NAMALWA (cell line): ENCODE measurements around the gene PAIP2.

Experiments
- DNase-seq: peaks from one replicate; pipeline ENCODE4 v3.0.0-alpha.2; 2015; ENCODE audit warnings: low spot score

PAIP2 gene

DNA sequence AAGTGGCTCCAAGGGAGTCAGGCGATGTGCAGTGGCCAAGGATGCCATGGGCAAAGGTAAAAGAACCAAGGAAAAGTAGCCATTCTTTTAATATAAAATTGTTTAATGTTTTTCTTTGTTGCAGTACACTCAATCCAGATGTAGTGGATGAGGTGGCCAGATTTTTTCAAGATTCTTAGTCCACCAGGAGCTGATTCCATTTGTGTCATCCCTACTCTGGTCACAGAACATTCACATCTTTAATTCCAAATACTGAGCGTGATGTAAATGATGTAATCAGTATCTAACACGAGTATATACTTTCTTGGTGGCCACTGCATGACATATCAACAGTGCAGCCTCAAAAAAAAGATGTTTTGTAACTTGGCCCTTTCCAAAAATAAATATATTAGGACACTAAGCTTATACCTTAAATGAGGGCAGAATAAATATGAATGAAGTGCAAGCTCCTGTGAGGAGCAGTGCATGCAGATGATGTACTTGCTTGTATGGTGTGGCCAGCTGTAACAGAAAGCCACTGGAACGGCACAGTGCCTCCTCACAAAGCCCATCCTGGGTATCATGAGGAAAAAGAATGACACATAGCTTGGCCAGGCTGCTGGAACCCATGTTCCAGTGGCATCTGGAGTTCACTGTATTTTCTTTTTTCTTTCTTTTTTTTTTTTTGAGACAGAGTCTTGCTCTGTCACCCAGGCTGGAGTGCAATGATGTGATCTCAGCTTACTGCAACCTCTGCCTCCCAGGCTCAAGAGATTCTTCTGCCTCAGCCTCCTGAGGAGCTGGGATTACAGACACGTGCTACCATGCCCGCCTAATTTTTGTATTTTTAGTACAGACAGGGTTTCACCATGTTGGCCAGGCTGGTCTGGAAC, 68.7 kb downstream of the PAIP2 start:
- DNase-seq: no peak

- DNase-seq: no peak
These were observed 69.6 kb downstream of the PAIP2 start for GRCh38 chr5:139410993-139411828.

- DNase-seq: no peak
These were observed 71.5 kb downstream of the PAIP2 start for GRCh38 chr5:139413153-139413552.

DNA sequence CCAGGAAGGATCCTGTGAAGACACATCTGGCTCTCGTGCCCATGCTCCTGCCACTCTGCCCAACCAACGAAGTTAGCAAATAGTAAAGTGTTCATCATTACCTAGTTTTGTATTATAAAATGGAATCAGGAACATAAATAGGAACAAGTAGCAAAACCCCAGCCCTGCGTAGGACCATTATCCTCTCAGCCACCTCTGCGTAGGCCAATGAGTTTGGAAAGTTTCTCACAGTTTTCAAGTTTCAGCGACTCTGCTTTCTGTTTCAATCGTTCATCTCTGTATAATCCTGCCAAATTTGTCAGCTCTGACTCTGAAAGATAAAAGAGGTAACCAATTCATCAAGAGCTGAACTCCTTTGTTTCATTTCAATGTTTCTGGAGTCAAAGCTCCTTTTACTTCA, 72.3 kb downstream of the PAIP2 start:
- DNase-seq: no peak

DNA sequence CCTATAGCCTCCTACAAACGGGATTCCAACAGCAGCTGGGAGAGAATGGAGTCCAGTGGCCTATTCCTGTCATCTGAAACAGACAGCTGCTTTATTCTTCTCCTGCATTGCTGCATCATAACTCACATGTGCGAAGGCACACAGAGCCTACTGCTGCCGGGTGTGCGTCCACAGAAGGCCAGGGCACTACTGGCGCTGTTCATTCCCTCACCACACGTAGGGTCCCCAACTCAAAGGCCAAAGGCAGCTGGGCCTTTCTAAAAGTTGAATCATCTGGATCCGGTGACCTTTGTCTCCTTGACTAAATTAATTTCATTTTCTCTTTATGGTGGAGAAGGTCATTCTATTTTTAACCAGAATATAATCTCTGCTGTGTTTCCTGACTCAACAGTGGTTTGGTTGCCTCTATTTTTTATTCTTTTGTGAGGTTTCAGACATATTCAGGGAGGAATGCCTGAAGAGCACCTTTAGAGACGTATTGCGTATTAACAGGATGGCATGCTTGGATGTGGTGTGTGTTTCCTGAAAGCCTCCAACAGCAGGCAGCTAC, 73.0 kb downstream of the PAIP2 start:
- no peak for DNase-seq

GRCh38 chr5:139415221-139415861, 73.7 kb downstream of the PAIP2 start:
- DNase-seq: no peak

DNA sequence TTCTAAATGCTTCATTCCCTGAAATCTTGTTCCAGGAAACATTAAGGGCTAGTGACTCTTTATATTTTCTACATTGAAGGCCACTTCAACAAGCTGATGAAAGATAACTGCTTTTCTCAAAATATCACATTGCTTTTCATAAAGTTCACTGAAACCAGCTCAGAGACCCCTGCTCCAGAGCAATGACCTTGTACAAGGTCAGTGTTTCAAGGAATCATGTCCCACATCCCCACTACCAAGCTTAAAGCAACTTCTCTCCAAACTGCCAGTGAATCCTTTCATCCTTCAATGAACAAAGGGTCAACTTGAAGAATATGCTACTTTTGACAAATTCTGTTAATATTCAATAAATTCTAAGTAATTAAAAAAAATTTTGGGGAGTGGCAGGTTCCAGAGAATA, 74.2 kb downstream of the PAIP2 start:
- no peak for DNase-seq

GRCh38 chr5:139416651-139417050, 75.0 kb downstream of the PAIP2 start:
- no peak for DNase-seq

DNA sequence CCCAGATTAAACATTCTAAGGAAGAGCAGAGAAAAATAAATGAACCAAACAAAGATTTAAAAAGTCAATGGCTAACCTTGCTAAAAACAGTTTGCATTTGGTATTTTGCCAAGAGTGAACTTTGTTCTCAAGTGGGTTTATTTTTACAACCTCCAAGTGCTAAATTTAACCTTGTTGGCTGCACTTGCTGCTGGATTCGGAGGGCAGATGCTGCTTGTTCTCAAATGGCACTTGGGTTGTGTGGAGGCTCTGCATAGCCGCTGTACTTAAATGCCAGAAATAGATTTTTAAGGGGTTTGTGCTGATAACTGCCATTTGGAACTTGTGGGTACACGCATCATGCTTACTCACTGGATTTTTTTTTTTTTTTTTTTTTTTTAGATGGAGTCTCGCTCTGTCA, 75.6 kb downstream of the PAIP2 start:
- DNase-seq: peak; percentile 50

GRCh38 chr5:139418793-139419192, 77.1 kb downstream of the PAIP2 start:
- no peak for DNase-seq
